Measurements from ENCODE around the gene CUBN. TPM values are rescaled to one million over a fixed set of nuclear protein-coding genes. Genes with fewer than 3 reads are reported as not detected.
A peak's percentile ranks its signal among the peaks of the same experiment; 100 is the strongest.

CUBN gene
- total RNA-seq, 1 experiment from 2014 or later = 0.80 TPM

DNA sequence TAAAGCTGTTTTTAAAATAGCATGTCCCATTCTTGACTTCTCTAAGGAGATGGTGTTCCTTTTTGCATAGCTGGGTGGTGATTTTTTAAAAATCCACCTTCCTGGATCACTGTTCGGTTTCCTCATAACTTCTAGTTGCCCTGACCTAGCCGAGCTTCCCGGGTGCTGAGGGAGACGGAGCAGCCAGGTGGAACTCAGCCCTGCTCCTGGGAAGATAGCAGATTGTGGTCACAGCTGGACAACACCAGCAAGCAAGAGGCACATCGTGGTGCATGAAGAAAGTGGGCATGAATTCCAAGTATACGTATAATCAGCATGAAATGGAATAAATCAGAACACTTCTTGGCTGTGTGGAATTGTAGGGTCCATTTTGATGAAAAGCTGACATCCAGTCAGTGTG lies 238.9 kb downstream of the CUBN start:
- CTCF ChIA-PET = no interaction called here
- Histone ChIP-seq H3K9ac (ENCODE audit: low read length) (no peak overlapping the region), H2AFZ (ENCODE audit: low read length) (no peak overlapping the region), H3K4me1 (ENCODE audit: insufficient read depth, low read length) (peaks cover 28% of the 10 kb centered on the region), H3K9me2 (replicated peaks; ENCODE audit: low read length) (no peaks in the 10 kb centered on the region), H3K9me3 (ENCODE audit: low read length) (no peaks in the 10 kb centered on the region), H3K4me2 (ENCODE audit: low read length) (no peak overlapping the region), H3K4me3 (ENCODE audit: low read length) (no peak overlapping the region), H3K27me3 (ENCODE audit: low read length) (no peaks in the 10 kb centered on the region), H3F3A (ENCODE audit: low read length, unreplicated experiment) (no peaks in the 10 kb centered on the region), H3K27ac (ENCODE audit: low read length) (no peak overlapping the region), H3K36me3 (ENCODE audit: low read depth, low read length) (no peaks in the 10 kb centered on the region), H3K79me2 (ENCODE audit: low read length) (no peaks in the 10 kb centered on the region), H4K20me1 (ENCODE audit: low read length) (no peaks in the 10 kb centered on the region)
- DNase-seq (no peak), ATAC-seq (no peak)
- BruUV-seq (replicated peaks) = no TSS peak
- intact Hi-C loops (cut with micrococcal nuclease) = loop anchor here (5.0 kb wide), 1 partner anchor 172 kb away; no protein-coding TSS in a partner anchor
- POLR2A ChIA-PET (ENCODE audit: unreplicated experiment) = no interaction called here
- no peak for TF ChIP-seq EZH2phosphoT487 (IDR thresholded peaks at IDR 0.05; ENCODE audit: borderline replicate concordance, low read length)

GRCh38 chr10:16887565-16887964 lies 242.0 kb downstream of the CUBN start:
- no peaks in the 10 kb centered on the region for H3F3A ChIP-seq (ENCODE audit: low read length, unreplicated experiment)
- H3K9me2 ChIP-seq (replicated peaks; ENCODE audit: low read length) = no peaks in the 10 kb centered on the region
- no peak for ATAC-seq
- H3K36me3 ChIP-seq (ENCODE audit: low read depth, low read length) = no peaks in the 10 kb centered on the region
- no peaks in the 10 kb centered on the region for H3K27me3 ChIP-seq (ENCODE audit: low read length)
- H3K27ac ChIP-seq (ENCODE audit: low read length) = no peak overlapping the region
- TF ChIP-seq EZH2 (IDR thresholded peaks at IDR 0.05; ENCODE audit: low read length, unreplicated experiment) (no peak), EZH2phosphoT487 (IDR thresholded peaks at IDR 0.05; ENCODE audit: borderline replicate concordance, low read length) (no peak), CTCF (conservative IDR thresholded peaks at IDR 0.05; ENCODE audit: low read depth, low read length) (no peak)
- no peak overlapping the region for H3K4me3 ChIP-seq (ENCODE audit: low read length)
- H3K4me1 ChIP-seq (ENCODE audit: insufficient read depth, low read length) = peaks cover 9% of the 10 kb centered on the region
- ChIA-PET POLR2A (ENCODE audit: unreplicated experiment) (no interaction called here), CTCF (no interaction called here)
- H3K4me2 ChIP-seq (ENCODE audit: low read length) = no peak overlapping the region
- BruUV-seq (replicated peaks) = no TSS peak
- intact Hi-C loops (cut with micrococcal nuclease) = no loop called here
- H4K20me1 ChIP-seq (ENCODE audit: low read length) = no peaks in the 10 kb centered on the region
- no peaks in the 10 kb centered on the region for H3K79me2 ChIP-seq (ENCODE audit: low read length)
- DNase-seq = peak; percentile 31
- H3K9me3 ChIP-seq (ENCODE audit: low read length) = no peaks in the 10 kb centered on the region
- H2AFZ ChIP-seq (ENCODE audit: low read length) = no peak overlapping the region
- H3K9ac ChIP-seq (ENCODE audit: low read length) = no peak overlapping the region

DNA sequence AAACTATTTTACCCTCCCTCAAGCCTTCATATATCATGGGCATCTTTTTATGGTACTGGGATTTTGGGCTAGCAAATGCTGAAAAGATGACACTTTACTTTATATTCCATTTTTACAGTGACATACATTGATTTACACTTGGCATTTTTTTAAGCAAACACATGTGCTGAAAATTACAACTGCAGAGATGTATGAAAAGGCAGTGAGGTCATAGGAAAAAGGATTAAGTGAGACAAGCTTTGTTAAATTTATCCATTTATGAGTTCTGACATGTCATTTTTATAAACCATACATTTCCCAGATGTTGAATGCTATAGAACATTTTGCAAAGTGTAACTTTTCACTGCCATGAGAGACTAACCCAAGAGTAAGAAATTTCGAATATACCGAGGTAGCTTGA lies 243.6 kb downstream of the CUBN start:
- no peaks in the 10 kb centered on the region for H3K27me3 ChIP-seq (ENCODE audit: low read length)
- no peaks in the 10 kb centered on the region for H3K9me2 ChIP-seq (replicated peaks; ENCODE audit: low read length)
- H4K20me1 ChIP-seq (ENCODE audit: low read length) = no peaks in the 10 kb centered on the region
- ATAC-seq (no peak), DNase-seq (no peak)
- no peak overlapping the region for H3K27ac ChIP-seq (ENCODE audit: low read length)
- intact Hi-C loops (cut with micrococcal nuclease) = no loop called here
- H3K79me2 ChIP-seq (ENCODE audit: low read length) = no peaks in the 10 kb centered on the region
- no peak overlapping the region for H3K4me2 ChIP-seq (ENCODE audit: low read length)
- ChIA-PET POLR2A (ENCODE audit: unreplicated experiment) (no interaction called here), CTCF (no interaction called here)
- H3K9me3 ChIP-seq (ENCODE audit: low read length) = no peaks in the 10 kb centered on the region
- BruUV-seq (replicated peaks) = no TSS peak
- no peaks in the 10 kb centered on the region for H3F3A ChIP-seq (ENCODE audit: low read length, unreplicated experiment)
- H3K9ac ChIP-seq (ENCODE audit: low read length) = no peak overlapping the region
- H2AFZ ChIP-seq (ENCODE audit: low read length) = no peak overlapping the region
- no peaks in the 10 kb centered on the region for H3K36me3 ChIP-seq (ENCODE audit: low read depth, low read length)
- TF ChIP-seq EZH2phosphoT487 (IDR thresholded peaks at IDR 0.05; ENCODE audit: borderline replicate concordance, low read length) = no peak
- TF ChIP-seq CTCF (conservative IDR thresholded peaks at IDR 0.05; ENCODE audit: low read depth, low read length) = no peak
- H3K4me3 ChIP-seq (ENCODE audit: low read length) = no peak overlapping the region
- H3K4me1 ChIP-seq (ENCODE audit: insufficient read depth, low read length) = peaks cover under 1% of the 10 kb centered on the region; the same call in 1 of the 2 replicates
